Measurements from ENCODE around the gene OXGR1. TPM values are rescaled to one million over a fixed set of nuclear protein-coding genes. Genes with fewer than 3 reads are reported as not detected.

OXGR1 gene
- total RNA-seq, 1 donor, result not detected

DNA sequence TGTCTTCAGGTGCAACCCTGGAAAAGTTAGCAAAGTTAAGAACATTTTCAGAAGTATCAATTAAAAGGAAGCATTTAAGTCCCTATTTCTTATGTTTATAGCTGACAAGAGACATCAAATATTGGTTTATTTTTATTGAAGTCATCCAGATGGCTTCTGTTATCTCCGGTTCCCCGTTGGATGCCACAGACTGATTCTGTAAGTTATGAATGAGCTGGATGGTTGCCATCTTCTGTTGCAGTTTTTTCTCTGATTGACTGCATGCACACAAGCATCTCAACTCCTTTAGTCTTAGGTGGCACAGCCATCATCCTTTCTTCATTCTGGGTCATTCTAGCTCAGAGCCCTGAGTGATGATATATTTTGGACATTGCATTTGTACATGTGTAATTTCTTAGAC lies 10.6 kb upstream of the OXGR1 start:
- DNase-seq (ENCODE audit: low read depth), result no peak
- H3K4me3 ChIP-seq (ENCODE audit: low read depth, low read length), result no peak overlapping the region
- no peak for TF ChIP-seq CTCF (IDR thresholded peaks at IDR 0.05; ENCODE audit: insufficient read depth, low read depth, low read length)

DNA sequence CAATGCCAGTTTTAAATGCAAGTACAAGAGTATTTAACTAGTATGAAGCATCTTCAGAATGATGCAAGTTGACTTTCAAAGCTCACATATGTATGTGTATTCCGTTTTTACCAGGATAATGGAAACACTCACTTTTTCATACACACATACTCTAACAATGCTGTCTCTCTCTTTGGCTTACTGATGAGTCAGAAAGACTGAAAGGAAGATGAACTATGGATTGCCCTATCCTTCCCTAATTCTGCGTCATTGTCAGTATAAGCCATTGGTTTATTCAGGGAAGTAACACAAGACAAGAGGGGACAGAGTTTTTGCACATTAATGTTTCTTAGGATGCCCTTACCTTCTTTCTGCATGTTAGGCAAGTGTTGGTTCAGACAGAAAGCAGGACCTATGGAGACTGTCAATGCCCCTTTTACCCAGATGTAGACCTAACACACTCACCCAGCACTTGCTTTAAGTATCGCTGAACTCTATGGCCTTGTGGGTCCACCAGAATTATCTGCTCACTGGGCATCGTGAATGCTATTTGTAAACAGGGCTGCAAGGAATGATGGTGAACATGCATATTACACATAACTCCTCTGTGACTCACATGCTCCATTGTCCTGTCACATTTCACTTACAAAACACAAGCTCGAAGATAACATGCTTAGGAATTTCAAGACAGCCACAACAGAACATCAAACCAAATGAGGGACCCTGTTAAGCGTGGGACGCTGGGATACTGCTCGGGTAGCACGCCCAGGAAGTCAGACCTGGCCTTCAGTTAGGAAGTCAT lies 10.0 kb upstream of the OXGR1 start:
- peak; percentile 54 for DNase-seq (ENCODE audit: low read depth)
- TF ChIP-seq CTCF (IDR thresholded peaks at IDR 0.05; ENCODE audit: insufficient read depth, low read depth, low read length), result no peak
- H3K4me3 ChIP-seq (ENCODE audit: low read depth, low read length), result no peak overlapping the region

DNA sequence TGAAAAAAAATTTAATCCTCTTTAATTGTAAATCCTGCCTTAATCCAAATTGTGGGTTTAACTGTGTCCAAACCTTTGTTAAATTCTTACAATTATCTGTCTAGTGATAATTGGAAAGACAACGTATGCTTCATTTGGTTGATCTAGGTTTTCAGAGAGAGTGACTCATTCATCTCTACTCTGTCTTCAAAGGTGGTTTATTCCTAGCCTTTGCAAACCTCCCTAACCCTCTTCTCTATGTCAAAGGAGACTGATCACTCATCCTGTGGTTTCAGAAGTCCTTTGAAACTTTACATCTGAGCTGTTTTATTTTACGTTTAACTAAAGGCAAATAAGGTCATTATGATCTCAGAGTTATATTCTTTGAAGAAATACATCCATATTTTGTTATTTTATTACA lies 8.8 kb upstream of the OXGR1 start:
- no peak for TF ChIP-seq CTCF (IDR thresholded peaks at IDR 0.05; ENCODE audit: insufficient read depth, low read depth, low read length)
- H3K4me3 ChIP-seq (ENCODE audit: low read depth, low read length), result no peak overlapping the region
- DNase-seq (ENCODE audit: low read depth), result no peak

GRCh38 chr13:97002581-97002980 lies 8.3 kb upstream of the OXGR1 start:
- DNase-seq (ENCODE audit: low read depth), result no peak
- no peak for TF ChIP-seq CTCF (IDR thresholded peaks at IDR 0.05; ENCODE audit: insufficient read depth, low read depth, low read length)
- no peak overlapping the region for H3K4me3 ChIP-seq (ENCODE audit: low read depth, low read length)

DNA sequence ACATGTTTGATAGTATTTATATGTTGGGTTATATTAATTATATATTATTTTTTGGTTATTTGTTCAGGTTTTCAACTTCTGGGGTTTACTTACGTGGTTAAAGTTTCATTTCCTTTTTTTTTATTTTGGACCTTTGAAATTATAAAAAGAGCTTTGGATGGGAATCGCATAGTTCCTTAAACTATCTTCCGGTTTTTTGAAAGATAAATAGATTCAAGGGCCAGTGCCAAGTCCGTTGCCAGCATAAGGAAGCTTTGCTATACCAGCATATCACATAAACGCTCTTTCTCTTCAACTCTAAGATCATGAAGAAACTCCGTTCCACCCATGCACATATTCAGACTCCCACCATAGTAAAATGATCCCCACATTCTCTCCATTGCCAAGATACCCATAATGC lies 7.4 kb upstream of the OXGR1 start:
- no peak for DNase-seq (ENCODE audit: low read depth)
- no peak for TF ChIP-seq CTCF (IDR thresholded peaks at IDR 0.05; ENCODE audit: insufficient read depth, low read depth, low read length)
- no peak overlapping the region for H3K4me3 ChIP-seq (ENCODE audit: low read depth, low read length)

DNA sequence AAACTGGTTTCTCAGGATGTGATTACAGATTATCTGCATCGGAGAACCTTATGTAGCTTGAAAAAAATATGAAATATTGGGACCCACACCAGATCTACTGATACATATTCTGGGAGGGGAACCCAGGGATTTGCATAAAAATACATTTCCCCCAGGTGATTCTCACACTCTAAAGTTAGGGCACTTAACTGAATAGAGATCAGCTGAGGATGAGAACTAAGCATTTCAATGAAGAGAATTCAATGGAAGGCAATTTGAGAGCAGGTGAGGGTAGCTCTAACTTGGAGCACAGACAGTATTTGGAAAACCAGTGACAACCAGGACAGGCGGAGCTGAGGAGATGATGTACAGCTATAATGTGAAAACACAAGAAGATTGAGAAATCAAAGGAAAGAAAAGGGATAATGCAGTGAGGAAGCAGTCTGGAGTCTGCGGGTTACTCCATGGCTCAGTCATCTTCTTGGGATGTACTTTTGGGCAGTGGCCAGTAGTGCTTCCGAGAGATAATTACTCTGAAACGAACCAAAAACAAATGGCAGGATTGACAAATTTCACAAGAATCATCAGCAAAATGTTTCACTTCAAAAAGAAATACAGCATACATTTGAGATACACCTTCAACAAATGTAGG lies 6.1 kb upstream of the OXGR1 start:
- TF ChIP-seq CTCF (IDR thresholded peaks at IDR 0.05; ENCODE audit: insufficient read depth, low read depth, low read length), result no peak
- no peak overlapping the region for H3K4me3 ChIP-seq (ENCODE audit: low read depth, low read length)
- peak; percentile 65 for DNase-seq (ENCODE audit: low read depth)

Measured in fibroblast of villous mesenchyme (primary cell).